ENCODE measurements around the gene APMAP. TPM values are rescaled to one million over a fixed set of nuclear protein-coding genes. Genes with fewer than 3 reads are reported as not detected.

Gene APMAP
- total and polyA plus RNA-seq, 2 of the 13 experiments (the other 11 are each of a cell fraction or from before 2014, with no cell fraction given): 168 to 214 TPM

DNA sequence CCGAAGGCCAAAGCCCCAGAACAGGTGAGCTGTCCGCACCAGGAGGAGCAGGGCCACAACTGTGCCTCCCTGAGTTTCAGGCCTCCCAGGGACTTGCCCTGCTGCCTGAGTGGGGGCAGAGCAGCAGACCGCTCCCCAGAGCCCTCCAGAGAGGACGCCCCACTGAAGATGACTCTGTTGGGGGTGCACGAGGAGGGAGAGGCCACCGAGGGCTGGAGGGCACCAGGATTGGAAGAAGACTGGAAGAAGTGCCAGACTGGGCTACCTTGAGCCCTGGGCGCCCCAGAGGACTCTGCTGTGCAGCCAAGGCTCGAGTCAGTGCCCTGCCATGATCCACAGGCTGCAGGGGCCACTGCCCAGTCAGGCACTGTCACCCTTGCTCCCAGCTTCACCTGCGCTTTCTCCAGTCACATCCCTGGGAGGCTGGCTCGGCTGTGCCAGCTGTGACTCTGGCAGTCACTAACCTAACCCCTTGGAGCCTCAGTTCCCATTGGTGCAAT lies 32.2 kb downstream of the APMAP start:
- no peaks in the 10 kb centered on the region for H4K20me1 ChIP-seq (ENCODE audit: insufficient read depth, low read length)
- in situ Hi-C loops (cut with HindIII; ENCODE audit: extremely low pct_ligation_motif_present, low pct_unique_long_range_greater_than_20kb) (no loop called here), intact Hi-C loops (cut with micrococcal nuclease; ENCODE audit: unreplicated experiment) (no loop called here)

DNA sequence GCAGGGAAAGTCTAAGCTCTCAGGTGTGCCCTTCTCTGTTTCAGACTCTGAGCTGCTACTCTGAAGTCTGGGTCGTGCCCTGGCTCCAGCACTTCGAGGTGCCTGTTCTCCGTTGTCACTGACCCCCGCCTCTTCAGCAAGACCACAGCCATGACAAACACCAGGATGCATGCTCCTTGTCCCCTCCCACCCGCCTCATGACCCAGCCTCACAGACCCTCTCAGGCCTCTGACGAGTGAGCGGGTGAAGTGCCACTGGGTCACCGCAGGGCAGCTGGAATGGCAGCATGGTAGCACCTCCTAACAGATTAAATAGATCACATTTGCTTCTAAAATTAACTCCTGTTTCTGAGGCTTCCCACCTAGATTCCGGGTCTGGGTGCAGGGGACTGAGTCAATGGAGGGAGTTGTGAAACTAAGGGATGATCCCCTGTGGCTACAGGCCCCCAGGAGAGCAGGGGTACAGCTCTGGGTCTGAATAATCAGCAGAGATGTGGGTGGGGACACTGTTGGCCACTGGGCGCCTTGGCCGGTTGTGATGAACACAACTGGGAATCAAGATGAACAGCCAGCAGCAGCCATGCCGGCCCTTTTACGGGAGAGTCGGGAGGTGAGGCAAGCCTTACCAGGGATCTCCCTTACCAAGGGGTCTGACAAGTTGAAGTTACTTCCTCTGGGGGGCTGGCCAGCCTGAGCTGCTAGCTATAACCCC lies 32.8 kb downstream of the APMAP start:
- no peak for TF ChIP-seq ZSCAN12 (CRISPR knock-in tag; IDR thresholded peaks at IDR 0.05)
- no peak for TF ChIP-seq NRL (CRISPR knock-in tag; IDR thresholded peaks at IDR 0.05; ENCODE audit: borderline replicate concordance)
- no peak overlapping the region for H3K9ac ChIP-seq (ENCODE audit: insufficient read depth, low read depth, low read length)
- H3K9me3 ChIP-seq (ENCODE audit: low read length): no peaks in the 10 kb centered on the region
- H3K4me3 ChIP-seq (replicated peaks in 1 of 3; ENCODE audit: insufficient read depth in 1 of 3, low read depth in 2 of 3, low read length in 3 of 3): no peak overlapping the region
- no peak for FAIRE-seq
- ATAC-seq: no peak
- H2AFZ ChIP-seq (ENCODE audit: low read length): no peak overlapping the region
- H3K27me3 ChIP-seq (ENCODE audit: control insufficient read depth in 1 of 2, insufficient read depth in 2 of 2, low read length in 2 of 2): no peaks in the 10 kb centered on the region
- in situ Hi-C loops (cut with HindIII; ENCODE audit: extremely low pct_ligation_motif_present, low pct_unique_long_range_greater_than_20kb): no loop called here
- no peaks in the 10 kb centered on the region for H4K20me1 ChIP-seq (ENCODE audit: insufficient read depth, low read length)
- WGBS (ENCODE audit: low lambda C conversion rate): 97% methylated on average over 9 of the region's 14 CpGs
- no peak overlapping the region for H3K27ac ChIP-seq (ENCODE audit: extremely low read length, insufficient read depth, low read length)
- DNase-seq (ENCODE audit: low spot score): no peak
- no TSS peak for BruUV-seq (replicated peaks)
- ChIA-PET CTCF (ENCODE audit: low intra/inter-chr PET ratio, low total read pairs) (no interaction called here), POLR2A (no interaction called here)
- H3K4me1 ChIP-seq (ENCODE audit: insufficient read depth, low read length): no peaks in the 10 kb centered on the region
- peaks cover 26 to 49% of the 10 kb centered on the region in 2 experiments for H3K36me3 ChIP-seq (replicated peaks in 1 of 2; ENCODE audit: control insufficient read depth in 1 of 2, insufficient read depth in 2 of 2, low read length in 2 of 2)
- H3K4me2 ChIP-seq (ENCODE audit: low read depth, low read length): no peak overlapping the region
- no peaks in the 10 kb centered on the region for H3K79me2 ChIP-seq (ENCODE audit: insufficient read depth, low read length)
- intact Hi-C loops (cut with micrococcal nuclease; ENCODE audit: unreplicated experiment): no loop called here

More for the DNA sequence above, 32.2 kb downstream of the APMAP start:
- Histone ChIP-seq H3K27me3 (ENCODE audit: control insufficient read depth in 1 of 2, insufficient read depth in 2 of 2, low read length in 2 of 2) (no peaks in the 10 kb centered on the region), H3K9me3 (ENCODE audit: low read length) (no peaks in the 10 kb centered on the region), H2AFZ (ENCODE audit: low read length) (no peak overlapping the region), H3K4me2 (ENCODE audit: low read depth, low read length) (no peak overlapping the region), H3K79me2 (ENCODE audit: insufficient read depth, low read length) (no peaks in the 10 kb centered on the region), H3K4me3 (replicated peaks in 1 of 3; ENCODE audit: insufficient read depth in 1 of 3, low read depth in 2 of 3, low read length in 3 of 3) (no peak overlapping the region), H3K9ac (ENCODE audit: insufficient read depth, low read depth, low read length) (no peak overlapping the region), H3K36me3 (replicated peaks in 1 of 2; ENCODE audit: control insufficient read depth in 1 of 2, insufficient read depth in 2 of 2, low read length in 2 of 2) (peaks cover 32 to 55% of the 10 kb centered on the region in 2 experiments), H3K27ac (ENCODE audit: extremely low read length, insufficient read depth, low read length) (no peak overlapping the region), H3K4me1 (ENCODE audit: insufficient read depth, low read length) (no peaks in the 10 kb centered on the region)
- POLR2A ChIA-PET: no interaction called here
- FAIRE-seq (no peak), DNase-seq (ENCODE audit: low spot score) (no peak), ATAC-seq (no peak)
- 98% methylated on average over 9 of the region's 10 CpGs for WGBS (ENCODE audit: low lambda C conversion rate)
- CTCF ChIA-PET (ENCODE audit: low intra/inter-chr PET ratio, low total read pairs): no interaction called here
- peak; percentile 59 for TF ChIP-seq AGO2 (optimal IDR thresholded peaks at IDR 0.05; ENCODE audit: low read depth, low read length)
- TF ChIP-seq MLLT10 (CRISPR knock-in tag; IDR thresholded peaks at IDR 0.05): no peak
- no peak for TF ChIP-seq DNMT3B (CRISPR knock-in tag; conservative IDR thresholded peaks at IDR 0.05)
- no TSS peak for BruUV-seq (replicated peaks)

All from HepG2 (cell line).